GM19238 (cell line): ENCODE results near the gene ID3.
"Not testable (repeated sequence)": the region's sequence is repeated elsewhere in the genome, so short reads cannot be mapped to it uniquely, and the experiment has no call there.

Source experiments
- DNase-seq: peaks from one replicate; pipeline ENCODE4 v3.0.0; 2011; ENCODE audit warnings: low spot score; ENCODE audit not compliant: insufficient read length

Gene ID3

DNA sequence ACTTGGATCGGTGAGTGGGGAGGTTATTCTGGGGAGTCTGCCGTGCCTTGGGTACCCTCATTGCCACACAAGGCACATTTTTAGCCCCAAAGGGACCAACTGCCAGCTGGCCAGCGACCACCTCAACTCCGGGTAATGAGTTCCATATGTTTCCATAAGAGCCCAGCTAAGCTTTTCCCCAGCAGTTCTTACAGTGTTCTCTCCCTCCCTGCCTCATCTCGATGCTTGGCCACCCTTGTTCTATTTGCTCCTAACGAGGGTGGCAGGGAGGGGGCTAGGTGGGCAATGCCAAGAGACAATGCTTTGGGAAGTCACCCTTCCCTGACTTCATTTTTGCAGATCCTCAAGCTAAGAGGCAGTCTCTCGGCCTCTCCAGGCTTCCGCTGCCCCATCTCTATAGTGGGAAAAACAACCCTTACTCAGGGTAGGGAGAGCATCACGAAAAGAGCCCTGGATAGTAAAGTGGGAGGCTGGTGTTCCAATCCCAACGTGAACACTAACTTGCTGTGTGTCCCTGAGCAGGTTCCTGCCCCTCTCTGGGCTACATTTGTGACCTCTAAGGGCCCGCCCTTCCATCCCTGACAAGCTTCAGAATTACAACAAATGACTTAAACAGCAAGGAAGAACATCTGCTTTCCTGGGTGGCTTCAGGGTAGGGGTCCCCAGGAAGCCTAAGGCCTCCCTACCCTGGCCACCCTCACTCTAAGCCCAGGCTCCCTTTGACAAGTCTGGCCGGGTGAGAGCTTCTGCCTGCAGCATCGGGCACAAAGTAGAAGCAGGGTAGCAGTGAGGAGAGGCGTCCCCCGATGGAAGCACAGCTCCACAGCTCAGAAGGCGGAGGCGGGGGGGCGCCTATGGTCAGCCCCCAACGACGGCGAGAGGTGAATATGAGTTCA is 5.8 kb downstream of the ID3 start:
- no peak for DNase-seq

DNA sequence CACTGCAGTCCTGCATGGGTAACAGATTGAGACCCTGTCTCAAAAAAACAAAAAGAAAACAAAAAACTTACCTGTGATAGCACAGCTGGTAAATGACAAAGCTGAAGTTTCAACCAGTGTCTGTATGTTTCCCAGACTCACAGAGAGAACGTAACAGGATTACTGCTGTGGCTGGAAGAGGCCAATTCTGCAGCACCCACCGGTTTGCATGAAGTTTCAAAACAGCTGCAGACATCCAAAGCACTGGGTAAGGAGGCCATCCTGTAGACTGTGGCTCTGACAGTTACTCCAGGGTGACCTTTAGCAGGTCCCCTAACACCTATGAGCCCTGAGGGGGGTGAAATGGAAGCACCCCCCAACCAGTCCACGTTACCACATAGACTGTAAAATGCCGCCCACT is 7.5 kb downstream of the ID3 start:
- no peak for DNase-seq

GRCh38 chr1:23548704-23549143 is 10.6 kb downstream of the ID3 start:
- no peak for DNase-seq

DNA sequence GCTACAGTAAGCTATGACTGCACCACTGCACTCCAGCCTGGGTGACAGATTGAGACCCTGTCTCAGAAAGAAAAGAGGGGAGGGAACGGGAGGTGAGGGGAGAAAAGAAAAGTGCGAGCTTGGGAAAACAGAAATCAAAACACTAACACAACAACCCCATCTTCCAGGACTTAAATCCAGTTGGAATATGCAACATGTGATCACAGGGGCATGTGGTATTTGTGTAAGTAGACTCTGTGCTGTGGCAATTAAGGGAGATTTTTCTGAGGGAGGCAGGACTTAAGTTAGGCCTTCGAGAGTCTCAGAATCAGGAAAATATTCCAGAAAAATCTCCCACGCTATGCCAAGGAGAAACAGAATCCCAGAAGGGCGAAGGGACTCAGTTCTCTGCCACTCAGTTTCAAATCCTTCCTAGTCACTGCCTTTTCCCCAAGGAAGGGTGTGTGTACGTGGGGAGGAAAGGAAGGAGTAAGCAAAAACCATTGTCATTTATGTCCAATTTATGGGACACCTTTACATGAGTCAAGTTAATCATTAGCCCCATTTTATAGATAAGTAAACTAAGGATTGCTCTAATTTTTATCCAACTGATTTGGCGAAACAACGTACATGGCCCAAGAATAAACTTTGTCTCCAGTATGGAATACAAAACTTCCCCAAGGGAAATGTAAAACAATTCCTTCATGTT is 12.3 kb downstream of the ID3 start:
- DNase-seq, result no peak

DNA sequence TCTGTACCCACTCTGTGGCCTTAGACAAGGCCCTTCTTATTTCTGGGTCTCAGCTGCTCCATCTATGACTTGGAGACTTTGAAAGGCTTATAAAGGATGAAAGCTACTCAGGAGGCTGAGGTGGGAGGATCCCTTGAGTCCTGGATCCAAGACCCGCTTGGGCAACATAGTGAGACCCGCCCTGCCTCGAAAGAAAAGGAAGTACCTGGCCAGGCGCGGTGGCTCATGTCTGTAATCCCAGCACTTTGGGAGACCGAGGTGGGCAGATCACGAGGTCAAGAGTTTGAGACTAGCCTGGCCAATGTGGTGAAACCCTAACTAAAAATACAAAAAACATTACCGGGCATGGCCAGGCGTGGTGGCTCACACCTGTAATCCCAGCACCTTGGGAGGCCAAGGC is 13.4 kb downstream of the ID3 start:
- no peak for DNase-seq

- peak; percentile 51 for DNase-seq
Measured at GRCh38 chr1:23544444-23545389, 14.6 kb downstream of the ID3 start.

DNA sequence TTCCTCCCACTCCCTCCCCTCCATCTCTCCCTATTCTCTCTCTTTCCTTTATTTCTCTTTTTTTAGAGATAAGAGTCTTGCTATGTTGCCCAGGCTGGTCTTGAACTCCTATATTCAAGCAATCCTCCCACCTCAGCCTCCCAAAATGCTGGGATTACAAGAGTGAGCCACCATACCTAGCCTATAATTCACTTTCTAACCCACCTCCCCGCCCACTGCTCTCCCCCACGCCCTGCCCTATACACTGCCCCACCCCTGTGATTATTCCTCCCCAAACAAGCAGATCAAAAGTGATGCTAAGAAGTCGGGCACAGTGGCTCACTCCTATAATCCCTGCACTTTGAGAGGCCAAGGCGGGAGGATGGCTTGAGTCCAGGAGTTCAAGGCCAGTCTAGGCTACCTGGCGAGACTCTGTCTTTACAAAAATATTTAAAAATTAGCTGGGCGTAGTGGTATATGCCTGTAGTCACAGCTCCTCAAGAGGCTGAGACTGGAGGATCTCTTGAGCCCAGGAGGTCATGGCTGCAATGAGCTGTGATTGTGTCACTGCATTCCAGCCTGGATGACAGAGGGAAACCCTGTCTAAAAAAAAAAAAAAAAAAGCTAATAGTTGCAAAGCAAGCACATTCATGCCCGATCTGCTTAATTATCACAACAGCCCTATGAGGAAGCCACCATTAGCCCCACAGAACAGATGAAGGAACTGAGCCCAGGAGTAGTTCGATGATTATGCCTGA is 15.4 kb downstream of the ID3 start:
- DNase-seq, result no peak

GRCh38 chr1:23542940-23543339 is 16.4 kb downstream of the ID3 start:
- not testable (repeated sequence) for DNase-seq

DNA sequence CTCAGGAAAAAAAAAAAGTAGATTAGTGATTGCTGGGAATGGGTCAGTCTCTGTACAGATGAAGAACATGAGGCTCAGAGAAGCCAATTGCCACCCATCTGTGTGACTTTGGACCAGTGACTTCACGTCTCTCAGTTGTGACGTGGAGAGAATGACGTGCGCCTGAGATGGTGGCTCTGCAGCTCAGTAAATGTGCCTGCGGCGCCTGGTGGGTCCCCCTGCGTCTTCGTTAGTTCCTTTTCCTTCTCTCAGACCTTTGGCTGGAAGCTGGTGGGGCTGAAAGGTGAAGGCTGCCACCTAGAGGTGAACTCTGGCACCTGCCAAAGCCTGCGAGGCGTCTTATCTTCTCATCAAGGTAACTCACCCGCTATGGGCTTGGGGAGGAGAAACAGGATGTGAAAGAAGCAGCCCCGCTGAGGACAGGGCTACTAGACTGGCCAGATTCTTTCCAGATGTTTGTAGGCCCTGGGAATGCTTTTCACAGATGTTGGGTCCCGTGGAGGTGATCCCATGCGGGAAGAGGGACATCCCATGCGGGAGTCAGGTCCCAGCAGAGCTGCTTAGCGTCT is 19.5 kb downstream of the ID3 start:
- peak; percentile 88 for DNase-seq

- no peak for DNase-seq
Measured at GRCh38 chr1:23537296-23537973, 21.9 kb downstream of the ID3 start.

- DNase-seq, result no peak
Measured at GRCh38 chr1:23533246-23534023, 25.9 kb downstream of the ID3 start.

DNA sequence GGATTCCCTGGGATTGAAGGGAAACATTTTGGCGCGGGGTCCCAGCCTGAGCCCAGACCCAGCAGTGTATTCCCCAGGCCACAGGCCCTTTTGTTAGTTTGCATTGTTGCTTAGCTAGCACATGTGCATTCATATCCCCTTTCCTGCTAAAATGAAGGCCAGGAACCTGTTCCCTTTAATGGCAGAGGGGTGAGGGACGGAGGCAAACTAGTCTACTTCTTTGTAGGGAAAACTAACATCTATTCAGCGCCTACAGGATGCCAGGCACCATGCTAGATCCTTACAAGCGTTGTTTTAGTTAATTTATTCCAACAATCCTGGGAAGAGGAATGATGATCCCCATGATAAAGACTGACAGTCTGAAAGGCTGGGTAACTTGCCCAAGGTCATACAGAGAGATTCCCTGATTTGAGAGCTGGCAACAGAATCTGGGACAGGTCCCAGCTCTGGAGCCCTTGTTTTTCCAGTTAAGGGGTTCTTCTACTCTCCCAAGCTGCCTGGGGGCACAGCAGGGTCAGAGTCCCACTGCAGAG is 27.7 kb downstream of the ID3 start:
- no peak for DNase-seq

- DNase-seq, result peak; percentile 87
Measured at GRCh38 chr1:23530747-23531561, 28.3 kb downstream of the ID3 start, which contains the start of gene E2F2. TSS of gene E2F2 (minus strand) at chr1:23531233. CDS start at chr1:23530793, 440 bp downstream.

DNA sequence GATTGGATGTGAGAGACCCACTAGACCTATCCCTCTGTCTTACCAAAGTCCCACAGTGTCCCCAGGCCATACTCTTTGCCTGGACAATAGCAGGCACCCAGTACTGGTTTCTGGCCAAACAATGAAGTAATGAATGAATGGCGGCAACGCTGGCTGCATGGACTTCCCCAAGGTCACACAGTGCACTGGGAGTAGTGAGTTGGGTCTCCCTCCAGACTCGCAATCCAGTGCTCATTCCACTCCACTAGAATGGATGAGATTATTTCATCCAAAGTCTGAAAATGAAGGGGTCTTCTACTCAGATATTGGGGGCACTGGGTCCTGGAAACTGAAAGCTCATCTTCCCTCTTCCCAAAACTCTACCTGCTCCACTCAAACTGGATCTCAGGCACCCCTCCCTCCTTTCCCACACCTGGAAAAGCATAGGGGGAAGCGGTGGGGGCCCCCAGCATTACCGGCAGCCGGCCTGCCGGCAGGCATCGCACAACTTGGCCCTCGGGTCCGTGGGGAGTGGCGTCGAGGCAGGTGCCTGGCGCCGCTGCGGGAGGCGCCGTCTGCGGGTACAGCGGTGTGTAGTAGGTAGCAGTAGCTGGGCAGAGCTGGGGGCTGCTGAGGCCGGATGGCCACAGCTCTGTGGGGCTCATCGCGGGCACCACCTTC is 29.1 kb downstream of the ID3 start:
- DNase-seq, result no peak

- DNase-seq, result no peak
Measured at GRCh38 chr1:23529146-23530086, 29.9 kb downstream of the ID3 start.
